NCI-H146 (cell line): ENCODE data around the gene TNFRSF21.
"Not testable (repeated sequence)": the region's sequence is repeated elsewhere in the genome, so short reads cannot be mapped to it uniquely, and the experiment has no call there.

Source experiments
- DNase-seq: peaks from one replicate; lab custom pipeline; 2025; lab: John Stamatoyannopoulos, UW

Gene TNFRSF21

DNA sequence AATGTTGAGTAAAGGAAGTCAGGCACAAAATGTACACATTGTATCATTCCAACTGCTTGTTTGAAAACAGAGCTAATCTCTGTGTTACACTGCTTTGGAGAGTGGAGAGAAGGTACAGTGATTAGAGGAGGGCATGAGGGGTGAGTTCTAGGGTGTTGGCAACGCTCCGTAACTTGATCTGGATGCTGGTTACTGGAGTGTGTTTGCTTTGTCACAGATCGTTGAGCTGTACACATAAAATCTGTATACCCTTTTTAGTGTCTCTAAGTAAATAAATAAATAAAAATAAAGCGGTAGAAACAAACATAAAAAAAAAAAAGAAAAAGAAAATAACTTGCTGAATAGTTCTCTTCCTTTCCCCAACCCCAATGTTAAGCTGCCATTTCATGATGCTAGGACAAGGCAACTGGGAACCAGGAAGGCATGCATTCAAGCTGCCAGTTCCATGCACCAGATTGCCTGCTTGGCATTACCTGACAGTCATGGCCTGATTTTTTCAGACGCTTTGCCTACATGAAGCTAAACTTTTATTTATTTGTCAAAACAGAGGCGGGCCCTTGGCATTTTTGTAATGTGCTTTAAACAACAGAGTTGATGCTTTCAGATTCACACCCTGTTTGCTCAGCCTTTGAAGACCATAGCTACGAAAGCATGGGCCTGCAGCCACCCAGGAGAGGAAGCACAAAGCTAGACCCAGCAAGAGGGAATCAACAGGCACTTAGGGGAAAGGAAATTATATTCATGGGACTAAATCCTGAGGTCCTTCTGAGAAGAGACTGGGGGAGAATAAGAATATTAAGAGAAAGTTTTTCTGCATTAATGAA lies 21.2 kb downstream of the TNFRSF21 start:
- DNase-seq = peak; percentile 17

- DNase-seq = no peak
These were observed 23.4 kb downstream of the TNFRSF21 start for GRCh38 chr6:47286301-47286700.

- DNase-seq = no peak
These were observed 25.7 kb downstream of the TNFRSF21 start for GRCh38 chr6:47283993-47284392.

GRCh38 chr6:47278545-47278944 lies 31.2 kb downstream of the TNFRSF21 start:
- no peak for DNase-seq

- no peak for DNase-seq
These were observed 32.0 kb downstream of the TNFRSF21 start for GRCh38 chr6:47277702-47278101.

DNA sequence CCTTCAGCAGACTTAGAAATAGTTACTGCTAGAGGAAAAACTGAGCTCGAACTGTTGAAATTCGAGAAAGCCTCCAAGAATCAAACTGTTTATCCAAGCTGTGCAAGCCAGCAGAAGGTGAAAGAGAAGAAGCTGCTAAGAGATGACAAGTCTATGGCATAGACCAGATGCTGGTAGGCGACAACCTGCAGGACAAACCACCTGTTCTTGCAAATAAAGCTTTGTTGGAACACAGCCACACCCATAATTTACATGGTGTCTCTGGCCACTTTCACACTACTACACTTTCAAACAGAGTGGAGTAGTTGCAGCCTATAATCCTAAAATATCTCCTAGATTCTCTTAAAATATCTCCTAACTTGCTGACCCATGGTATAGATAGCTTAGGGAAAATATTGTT lies 33.3 kb downstream of the TNFRSF21 start:
- no peak for DNase-seq

DNA sequence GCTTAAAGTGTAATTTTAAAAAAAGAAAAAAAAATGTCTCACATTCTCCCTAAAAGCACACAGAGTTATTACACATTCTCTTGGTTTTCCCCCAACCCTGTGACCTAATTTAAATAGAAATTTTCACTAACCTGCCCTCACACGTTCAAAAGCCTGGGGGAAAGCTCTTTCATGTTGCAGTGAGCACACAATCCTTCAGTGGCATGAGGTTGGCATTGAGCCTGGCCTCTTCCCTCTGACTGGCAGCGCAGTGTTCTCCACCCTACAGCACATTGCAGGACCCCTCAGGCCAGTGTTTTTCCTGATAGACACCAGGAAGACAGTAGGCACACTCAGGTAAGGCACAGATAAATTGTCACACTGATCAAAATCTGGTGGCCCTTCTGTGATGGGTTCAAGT lies 34.1 kb downstream of the TNFRSF21 start:
- DNase-seq = no peak

- not testable (repeated sequence) for DNase-seq
These were observed 34.6 kb downstream of the TNFRSF21 start for GRCh38 chr6:47275132-47275531.

- no peak for DNase-seq
These were observed 41.0 kb downstream of the TNFRSF21 start for GRCh38 chr6:47268572-47269187.

GRCh38 chr6:47267301-47267700 lies 42.4 kb downstream of the TNFRSF21 start:
- DNase-seq = no peak

- DNase-seq = no peak
These were observed 43.7 kb downstream of the TNFRSF21 start for GRCh38 chr6:47265971-47266370.

GRCh38 chr6:47264775-47265184 lies 44.9 kb downstream of the TNFRSF21 start:
- no peak for DNase-seq

DNA sequence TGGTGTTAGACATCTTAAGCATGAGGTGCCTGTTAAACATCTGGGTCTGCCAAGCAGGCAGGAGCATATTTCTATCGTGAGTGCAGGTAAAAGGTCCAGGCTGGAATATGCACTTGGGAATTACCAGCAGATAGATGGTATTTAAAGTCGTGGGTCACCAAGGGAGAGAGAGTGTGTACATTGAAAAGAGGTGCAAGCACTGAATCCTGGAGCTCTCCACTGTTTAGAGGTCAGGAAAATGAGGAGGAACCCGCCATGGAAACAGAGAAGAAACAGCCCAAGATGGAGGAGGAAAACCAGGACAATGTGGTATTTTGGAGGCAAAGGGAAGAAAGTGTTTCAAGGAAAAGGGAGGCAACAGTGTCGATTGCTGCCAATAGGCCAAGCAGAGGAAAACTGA lies 46.4 kb downstream of the TNFRSF21 start:
- no peak for DNase-seq

DNA sequence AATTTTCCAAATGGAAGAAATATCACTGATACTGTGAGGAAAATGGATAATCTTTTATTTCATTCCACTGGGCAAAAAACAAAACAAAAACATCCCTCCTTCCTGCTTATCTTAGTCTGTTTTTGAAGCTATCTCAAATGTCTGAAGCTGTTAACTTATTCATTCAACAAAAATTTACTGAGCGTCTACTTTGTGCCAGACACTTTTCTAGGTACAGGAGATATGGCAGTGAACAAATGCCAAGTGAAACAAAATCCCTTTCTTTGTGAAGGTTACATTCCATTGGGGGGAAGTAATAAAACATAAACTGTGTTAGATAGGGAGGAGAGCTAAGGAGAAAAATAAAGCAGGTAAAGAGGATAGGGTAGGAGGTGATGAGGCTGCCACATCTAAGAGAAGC lies 47.5 kb downstream of the TNFRSF21 start:
- DNase-seq = no peak

DNA sequence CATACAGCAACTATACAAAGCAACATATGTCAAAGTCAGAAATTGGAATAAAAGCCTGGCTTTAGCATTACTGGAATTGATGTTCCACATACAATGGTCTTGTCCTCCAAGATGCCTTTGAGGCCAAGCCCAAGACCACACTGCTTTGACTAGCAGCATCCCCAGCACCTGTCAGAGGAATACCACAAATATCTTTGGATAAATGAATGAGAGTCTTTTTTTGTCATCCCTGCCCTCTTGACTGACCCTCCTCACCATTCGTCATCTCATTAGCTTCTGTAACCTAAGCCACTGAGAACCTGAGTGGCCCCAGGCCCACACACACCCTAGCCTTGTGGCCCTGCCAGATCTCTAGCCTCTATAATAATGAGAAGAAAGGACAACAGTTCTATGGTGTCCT lies 48.5 kb downstream of the TNFRSF21 start:
- no peak for DNase-seq

GRCh38 chr6:47260021-47260420 lies 49.7 kb downstream of the TNFRSF21 start:
- DNase-seq = no peak

DNA sequence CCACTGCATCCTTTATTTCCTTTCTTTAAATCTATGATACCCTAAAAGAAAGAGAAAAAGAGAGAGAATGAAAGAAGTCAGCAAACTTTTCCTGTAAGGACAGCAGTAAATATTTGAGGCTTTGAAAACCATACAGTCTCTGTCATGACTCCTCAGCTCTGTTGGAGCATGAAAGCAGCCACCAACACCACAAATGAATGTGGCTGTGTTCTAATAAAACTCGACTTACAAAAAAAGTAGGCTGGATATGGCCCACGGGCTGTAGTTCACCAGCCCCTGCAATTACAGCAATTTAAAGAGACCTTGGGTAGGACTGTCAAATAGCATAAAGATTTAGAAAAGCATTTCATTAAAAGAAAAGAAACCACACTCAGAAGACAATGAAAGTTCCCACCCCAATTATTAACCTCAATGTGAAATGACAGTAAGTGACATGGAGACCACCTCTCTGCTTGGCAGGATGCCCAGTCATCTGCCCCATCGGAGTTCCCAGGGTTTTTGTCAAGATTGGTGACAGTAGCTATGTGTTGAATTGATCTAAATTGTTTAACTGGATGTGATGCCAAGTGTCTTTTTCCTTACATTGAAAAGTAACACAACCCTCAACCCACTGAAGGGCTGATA lies 50.9 kb downstream of the TNFRSF21 start:
- DNase-seq = no peak

DNA sequence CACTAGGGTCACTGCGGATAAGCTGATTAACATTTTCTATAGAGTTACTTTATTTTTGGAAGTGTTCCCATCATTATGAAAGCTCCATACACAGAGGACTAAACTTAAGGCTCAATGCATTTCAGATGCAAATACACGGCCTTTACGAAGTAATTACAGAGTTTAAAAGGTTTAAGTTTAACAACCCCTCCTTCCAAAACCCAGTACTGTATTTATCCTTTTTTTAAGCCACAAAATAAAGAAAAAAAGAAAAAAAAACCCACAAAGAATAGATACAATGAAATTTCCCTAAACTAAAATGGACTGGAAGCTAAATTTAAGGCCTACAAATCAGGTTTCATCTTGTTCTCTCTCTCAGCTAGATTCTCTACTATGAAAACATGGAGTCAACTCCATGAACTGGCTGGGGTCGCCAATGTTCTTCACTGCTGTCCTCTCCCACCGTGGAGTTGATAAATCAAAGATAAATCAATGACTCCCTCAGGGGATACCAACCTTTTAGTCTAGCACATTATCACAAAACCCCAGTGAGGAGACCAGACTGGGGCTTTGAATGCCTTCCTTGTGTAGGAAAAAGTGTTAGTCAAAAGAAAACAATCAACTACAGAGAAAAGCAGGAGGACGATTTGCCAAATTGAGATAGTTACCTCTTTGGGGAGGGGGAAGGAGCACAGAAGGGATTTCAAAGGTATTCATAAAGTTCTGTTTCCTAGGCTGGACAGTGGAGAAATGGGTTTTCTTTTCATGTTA lies 52.5 kb downstream of the TNFRSF21 start:
- no peak for DNase-seq

DNA sequence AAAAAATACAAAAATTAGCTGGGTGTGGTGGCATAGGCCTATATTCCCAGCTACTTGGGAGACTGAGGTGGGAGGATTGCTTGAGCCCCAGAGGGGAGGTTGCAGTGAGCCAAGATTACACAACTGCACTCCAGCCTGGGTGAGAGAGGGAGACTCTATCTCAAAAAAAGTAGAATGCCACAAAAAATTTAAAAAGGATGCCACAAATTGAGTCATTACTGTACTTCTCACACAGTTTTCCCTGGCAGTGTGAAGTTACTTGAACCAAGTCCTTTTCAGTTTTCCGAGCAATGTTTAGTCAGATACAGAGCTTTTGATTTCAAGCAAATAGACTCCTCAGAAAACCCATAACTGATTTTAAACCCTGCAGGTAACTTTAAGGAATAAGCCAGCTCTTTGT lies 53.3 kb downstream of the TNFRSF21 start:
- no peak for DNase-seq

- no peak for DNase-seq
These were observed 54.8 kb downstream of the TNFRSF21 start for GRCh38 chr6:47254906-47255305.

DNA sequence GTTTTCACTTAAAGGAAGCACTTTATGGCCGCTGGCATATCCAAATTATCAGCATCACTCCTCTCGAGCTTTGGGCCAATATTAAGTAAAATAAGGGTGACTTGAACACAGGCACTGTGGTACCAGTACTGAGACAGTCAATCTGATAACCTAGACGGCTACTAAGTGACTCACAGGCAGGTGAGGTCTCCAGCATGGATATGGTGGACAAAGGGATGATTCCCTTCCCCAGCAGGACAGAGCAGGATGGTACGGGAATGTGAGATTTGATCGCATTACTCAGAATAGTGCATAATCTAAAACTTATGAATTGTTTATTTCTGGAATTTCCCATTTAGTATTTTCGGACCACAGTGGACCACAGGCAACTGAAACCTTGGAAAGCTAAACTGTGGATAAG lies 55.7 kb downstream of the TNFRSF21 start:
- DNase-seq = no peak

GRCh38 chr6:47253136-47253535 lies 56.6 kb downstream of the TNFRSF21 start:
- DNase-seq = no peak

DNA sequence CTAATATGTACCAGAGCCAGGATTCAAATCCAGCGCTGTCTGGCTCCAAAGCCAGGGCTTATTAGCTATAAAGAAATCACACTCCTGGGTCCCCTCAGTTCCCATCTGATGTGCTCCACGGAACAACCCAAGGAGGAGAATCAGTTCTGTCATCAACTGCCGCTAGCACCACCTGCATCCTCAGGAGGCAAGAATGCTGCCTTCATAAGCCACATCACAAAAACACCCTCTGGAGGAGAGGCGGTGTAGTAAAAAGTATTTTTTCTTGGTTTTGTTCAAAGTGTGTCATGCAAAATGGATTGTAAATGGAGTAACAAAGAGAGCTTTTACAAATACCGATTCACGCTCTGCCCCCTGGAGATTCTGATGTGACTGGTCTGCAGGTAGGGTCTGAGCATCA lies 57.1 kb downstream of the TNFRSF21 start:
- no peak for DNase-seq
